Spleen (tissue), 7 donors: ENCODE results near the gene PDIA5.

ENCODE experiments used
- CTCF ChIP-seq, 11 experiments: fragments of 200-600 bp in 7 of 11; fragments of 450-650 bp in 4 of 11; sonication (generic) in 4 of 11; IDR thresholded peaks in 8 of 11; conservative IDR thresholded peaks in 3 of 11; 1 replicate in 7 of 11; 2 replicates in 4 of 11; pipeline versions ENCODE4 v1.4.0 to v1.8.0; 2016 to 2021; ENCODE audit warnings: antibody characterized with exemption in 11 of 11, inconsistent platforms in 4 of 11, mild to moderate bottlenecking in 1 of 11
- POLR2A ChIP-seq, 3 donors: fragments of 450-650 bp; IDR thresholded peaks; one replicate each; pipeline ENCODE4 v1.5.1; 2017; ENCODE audit warnings: antibody characterized with exemption in 3 of 3, mild to moderate bottlenecking in 1 of 3
- donor health status: DM: no; HTN: no; CAD: no; lungs with moderate emphysema.
- donor health status: DM: no; HTN: no; CAD: no.
- donor health status: DM: no; HTN: no; CAD: no.

DNA sequence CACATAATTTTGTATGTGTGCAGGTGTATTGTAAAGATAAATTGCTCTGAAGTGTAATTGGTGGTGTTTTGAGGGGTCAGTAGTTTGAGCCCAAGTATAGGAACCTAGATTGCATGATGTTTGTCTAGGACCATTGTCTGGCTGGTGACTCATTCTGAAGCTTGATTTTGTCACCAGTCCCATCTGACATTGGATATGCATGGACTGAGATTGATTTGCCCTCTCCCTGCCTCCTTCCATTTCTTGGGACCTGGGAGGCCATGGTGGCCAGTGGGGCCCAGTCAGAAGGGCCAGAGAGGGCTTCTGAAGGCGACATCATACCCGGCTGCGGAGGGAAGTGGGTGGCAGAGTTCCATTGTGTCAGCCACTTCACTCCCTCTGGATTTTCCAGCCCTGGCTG lies 62.3 kb downstream of the PDIA5 start:
- TF ChIP-seq CTCF (IDR thresholded peaks at IDR 0.05 in 8 of 11, conservative IDR thresholded peaks at IDR 0.05 in 3 of 11) (no peak), POLR2A (IDR thresholded peaks at IDR 0.05) (no peak)
